Right ventricle myocardium inferior (tissue), 1 donor: ENCODE data around the gene ARHGAP15. TPM values are rescaled to one million over a fixed set of nuclear protein-coding genes. Genes with fewer than 3 reads are reported as not detected.
A peak's percentile ranks its signal among the peaks of the same experiment; 100 is the strongest.

Source experiments
- ATAC-seq: fragments of 200-7000 bp; cut with Tn5 transposase; one replicate; pipeline ENCODE4 v1.9.1; 2020; ENCODE audit warnings: mild to moderate bottlenecking, moderate library complexity
- DNase-seq: peaks from one replicate; pipeline ENCODE4 v3.0.0; 2021; ENCODE audit errors: missing footprints
- intact Hi-C: fragments of 100-400 bp; cut with DNase I; formaldehyde crosslinking; loops from one replicate; pipeline ENCODE4 v1.11.0; 2022
- total RNA-seq: library from RNA; stranded (reverse); fragmentation: NEBNext Ultra II Directional; extraction: Animal tissue kit (Norgen Biotek cat#: 25700); gene quantifications from one replicate; pipeline ENCODE4 v1.2.1, GENCODE V29; 2021
- donor health status: DM: no; HTN: yes; CAD: no; lungs with severe emphysema.

The ARHGAP15 gene
- total RNA-seq, 1 donor from 2014 or later, result 4.2 TPM

DNA sequence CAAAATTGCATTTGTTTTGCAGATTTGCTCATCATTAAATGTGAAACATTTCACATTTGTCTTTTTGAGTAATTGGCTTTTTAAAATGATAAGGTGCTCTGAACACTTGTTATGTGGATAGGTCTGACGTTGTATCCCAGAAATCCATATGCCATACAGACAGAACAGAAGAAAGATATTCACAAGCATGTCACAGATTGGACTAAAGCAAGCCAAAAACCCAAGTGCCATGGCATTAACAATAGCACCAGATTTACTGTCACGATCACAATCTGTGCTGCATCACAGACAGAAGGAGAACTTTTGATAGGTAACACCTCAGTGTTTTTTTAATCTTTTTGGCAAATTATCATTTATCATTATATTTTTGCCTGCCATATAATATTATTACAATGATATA is 272.6 kb downstream of the ARHGAP15 start:
- ATAC-seq, result no peak
- DNase-seq, result no peak
- intact Hi-C loops, result no loop called here

DNA sequence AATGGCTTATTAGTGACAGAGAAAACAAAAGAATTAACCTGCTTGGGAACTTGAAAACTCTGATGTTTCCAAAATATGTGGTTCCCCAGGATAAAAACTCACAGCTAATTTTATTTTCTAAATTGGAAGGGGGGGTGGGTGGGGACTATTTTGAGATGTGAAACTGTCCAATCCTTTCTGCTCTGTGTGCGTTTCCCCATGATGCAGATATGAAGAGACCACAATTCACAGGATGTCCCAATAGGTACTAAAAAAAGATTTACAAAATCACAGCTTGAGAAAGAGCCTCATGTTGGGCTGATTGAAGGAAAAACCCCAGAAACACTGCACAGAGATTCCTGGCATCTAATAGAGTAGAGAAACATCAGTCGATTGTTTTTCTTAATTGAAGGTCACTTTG is 273.2 kb downstream of the ARHGAP15 start:
- ATAC-seq, result no peak

DNA sequence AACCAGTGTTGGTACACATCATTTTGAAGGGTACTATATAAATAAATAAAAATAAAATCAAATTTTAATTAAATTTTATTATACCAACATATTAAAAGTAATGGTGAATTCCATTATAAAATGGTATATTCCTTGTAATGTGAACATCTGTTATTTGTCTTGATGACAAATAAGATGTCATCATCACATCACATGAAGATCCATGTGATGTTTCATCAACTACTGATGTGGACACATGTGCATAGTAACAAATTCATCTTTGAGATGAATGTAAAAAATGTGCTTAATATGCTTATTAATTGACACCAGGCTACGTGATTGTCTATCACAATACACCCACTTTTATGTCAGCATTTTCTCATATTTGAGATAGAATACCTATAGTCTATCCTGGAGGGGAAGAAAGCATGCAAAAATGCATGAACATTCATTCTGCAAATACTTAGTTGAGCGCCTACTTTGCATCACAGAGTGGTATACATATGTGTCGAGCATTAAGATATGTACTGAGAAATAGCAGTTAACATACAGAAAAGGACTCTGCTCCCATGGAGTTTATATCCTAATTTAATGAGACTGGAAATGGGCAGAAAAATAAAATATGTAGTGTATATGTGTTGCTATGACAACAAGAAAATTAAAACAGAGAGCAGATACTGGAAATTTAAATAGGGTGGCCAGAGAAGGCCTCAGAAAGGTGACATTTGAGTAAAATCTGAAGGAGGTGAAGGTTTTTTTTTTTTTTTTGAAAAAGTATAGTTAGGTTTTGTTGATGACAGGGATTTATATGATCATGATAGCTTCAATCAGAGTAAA is 281.1 kb downstream of the ARHGAP15 start:
- DNase-seq (no peak), ATAC-seq (no peak)
- intact Hi-C loops, result no loop called here

More for the DNA sequence above, 273.2 kb downstream of the ARHGAP15 start:
- intact Hi-C loops, result no loop called here
- no peak for DNase-seq

DNA sequence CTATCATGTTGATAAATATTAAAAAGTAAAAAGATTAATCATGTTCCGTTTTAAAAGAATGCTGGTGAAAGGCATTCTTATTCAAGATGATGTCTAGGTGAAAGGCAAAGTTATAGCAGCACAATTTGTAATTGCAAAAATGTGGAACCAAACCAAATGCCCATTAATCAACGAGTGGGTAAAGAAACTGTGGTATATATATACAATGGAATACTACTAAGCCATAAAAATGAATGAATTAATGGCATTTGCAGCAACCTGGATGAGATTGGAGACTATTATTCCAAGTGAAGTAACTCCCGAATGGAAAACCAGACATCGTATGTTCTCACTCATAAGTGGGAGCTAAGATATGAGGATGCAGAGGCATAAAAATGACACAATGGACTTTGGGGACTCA is 286.4 kb downstream of the ARHGAP15 start:
- ATAC-seq (no peak), DNase-seq (no peak)
- intact Hi-C loops, result no loop called here

DNA sequence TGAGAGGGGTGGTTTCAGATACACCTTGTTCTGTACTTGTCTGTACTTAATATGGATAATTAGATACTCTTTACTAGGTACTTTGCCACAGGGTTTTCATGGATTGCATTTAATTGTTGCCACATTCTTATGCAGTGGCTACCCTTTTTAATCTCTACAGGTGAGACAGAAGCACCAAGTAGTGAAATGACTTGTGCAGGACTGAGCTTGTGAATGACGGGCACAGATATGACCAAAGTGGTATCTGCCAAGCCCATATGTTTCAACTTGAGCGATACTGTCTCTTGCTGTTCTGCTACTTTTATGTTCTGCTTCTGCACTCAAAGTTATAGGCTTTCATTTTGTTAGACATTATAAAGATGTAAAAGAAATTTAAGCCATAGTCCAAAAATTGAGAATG is 288.2 kb downstream of the ARHGAP15 start:
- ATAC-seq (no peak), DNase-seq (no peak)
- intact Hi-C loops, result no loop called here

DNA sequence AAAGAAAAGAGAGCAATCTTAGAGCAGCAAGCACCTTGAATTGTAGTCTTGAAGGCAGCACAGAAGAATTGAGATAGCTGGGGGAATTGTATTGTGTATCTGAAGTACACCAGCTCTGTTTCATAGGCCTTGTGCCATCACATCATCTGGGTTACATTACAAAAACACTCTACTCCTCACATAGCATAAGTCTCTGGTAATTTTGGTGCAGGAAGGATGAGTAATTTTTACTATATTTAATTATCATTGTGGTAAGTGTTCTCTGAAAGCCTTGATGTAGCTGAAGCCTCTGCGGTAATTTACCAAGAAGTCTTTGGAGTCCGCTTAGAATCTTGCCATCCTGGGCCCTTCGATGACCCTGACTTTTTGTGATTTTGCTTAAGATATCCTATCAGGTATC is 291.1 kb downstream of the ARHGAP15 start:
- intact Hi-C loops, result no loop called here
- ATAC-seq, result no peak
- DNase-seq, result no peak

DNA sequence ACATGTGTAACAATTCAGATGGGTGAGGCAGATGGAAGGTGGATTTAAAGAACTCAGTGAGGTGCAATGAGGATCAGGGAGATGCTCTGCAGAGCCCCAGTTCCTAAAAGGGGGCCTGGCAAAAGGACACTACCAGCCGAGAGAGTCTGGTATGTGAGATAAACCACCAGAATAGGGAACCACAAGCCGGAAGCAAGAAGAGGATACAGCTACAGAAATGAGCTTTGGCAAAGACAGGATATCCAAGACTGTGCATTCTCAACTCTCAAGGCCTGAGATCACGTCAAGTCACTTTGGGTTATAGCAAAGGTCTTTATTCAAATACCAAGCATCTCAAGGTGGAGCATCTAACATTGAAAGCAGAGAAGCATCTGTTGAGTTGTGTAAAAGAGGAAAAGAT is 293.5 kb downstream of the ARHGAP15 start:
- intact Hi-C loops, result no loop called here
- no peak for ATAC-seq
- no peak for DNase-seq

DNA sequence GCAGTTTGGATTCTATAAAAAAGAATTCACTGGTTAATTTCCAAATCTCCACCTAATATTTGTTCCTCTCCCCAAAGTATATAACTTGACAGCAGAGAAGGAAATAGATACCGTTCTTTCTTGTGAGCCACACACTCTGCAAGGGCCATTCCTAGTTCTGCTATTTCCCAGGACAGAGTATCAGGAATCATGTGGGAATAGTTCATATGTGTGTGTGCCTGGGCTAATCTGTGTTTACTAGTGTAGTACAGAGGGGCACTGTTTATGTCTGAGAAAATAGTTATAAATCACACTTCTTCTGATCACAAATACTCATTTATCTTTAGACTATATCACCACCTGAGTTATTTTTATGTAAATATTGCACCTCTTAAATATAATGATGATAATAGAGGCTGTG is 296.7 kb downstream of the ARHGAP15 start:
- ATAC-seq (no peak), DNase-seq (no peak)

DNA sequence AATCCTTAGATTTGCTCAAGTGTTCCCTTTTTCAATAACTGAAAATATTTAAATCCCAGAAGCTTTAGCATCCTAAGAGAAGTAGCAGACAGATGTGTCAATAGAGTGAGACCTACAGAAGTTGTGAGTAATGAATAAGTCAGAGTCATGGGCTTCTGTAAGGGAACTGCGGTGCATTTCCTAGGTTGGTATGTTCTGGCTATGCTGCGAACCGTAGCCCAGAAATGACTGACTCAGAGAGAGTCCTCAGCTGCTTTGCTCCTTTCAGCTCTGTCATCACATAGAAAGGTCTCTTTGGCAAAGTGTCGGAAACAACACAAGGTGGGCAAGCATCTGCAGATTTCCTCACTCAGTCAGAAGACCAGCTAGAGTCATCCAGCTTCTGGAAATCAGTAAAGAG is 297.1 kb downstream of the ARHGAP15 start:
- DNase-seq (no peak), ATAC-seq (no peak)
- intact Hi-C loops, result no loop called here

More for the DNA sequence above, 296.7 kb downstream of the ARHGAP15 start:
- intact Hi-C loops, result no loop called here

DNA sequence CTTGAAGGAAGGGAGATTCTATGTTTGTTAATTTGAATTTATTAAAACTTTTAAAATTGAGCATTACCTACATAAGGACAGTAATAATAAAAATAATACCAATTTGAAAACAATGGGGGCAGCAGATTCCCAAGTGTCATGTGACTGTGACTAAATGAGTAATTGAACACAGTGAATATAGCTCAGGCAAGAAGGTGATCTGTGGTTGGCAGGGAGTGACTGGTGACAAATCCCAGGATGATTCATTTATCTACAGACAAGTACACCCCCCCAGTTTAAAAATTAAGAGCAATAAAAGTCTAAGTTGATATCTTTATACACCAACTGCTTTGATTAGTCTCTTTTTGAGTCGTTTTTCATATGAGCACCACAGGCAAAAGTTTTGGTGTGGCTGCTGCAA is 299.5 kb downstream of the ARHGAP15 start:
- intact Hi-C loops, result no loop called here
- DNase-seq (no peak), ATAC-seq (no peak)

DNA sequence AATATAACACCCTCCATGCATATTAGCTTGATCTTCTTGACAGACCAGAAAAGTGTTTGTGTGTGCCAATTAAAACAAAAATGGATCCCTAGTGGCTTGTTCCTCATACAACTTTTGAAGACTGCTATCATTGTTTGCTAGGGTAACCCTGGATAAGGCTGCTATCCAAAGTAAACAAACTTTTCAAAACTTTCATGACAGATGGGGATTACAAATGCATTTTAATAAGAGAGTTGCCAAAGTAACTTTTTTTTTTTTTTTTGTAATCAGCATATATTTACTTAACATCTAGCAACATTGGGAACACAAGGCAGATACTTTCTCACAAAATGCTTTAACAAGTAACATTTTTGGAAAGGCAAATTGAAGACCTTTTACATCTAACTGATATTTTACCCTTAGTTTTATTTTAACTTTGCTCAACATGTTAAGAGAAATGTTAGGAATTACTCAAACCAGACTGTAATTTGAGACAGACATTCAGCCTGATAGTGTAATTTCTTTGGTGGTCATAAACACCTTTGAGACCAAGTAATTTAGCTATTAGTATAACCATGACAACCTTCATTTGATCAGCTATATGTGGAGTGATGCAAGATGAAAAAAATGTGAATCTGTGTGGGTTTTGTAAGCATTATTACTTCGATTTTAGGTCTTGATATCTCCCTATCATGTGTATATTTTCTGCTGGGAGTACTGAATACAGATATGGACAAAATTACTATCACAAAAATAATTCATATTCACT is 300.9 kb downstream of the ARHGAP15 start:
- DNase-seq, result no peak
- ATAC-seq, result peak; percentile 85
- intact Hi-C loops, result loop anchor here (5.0 to 10.0 kb wide), 3 partner anchors 52 to 1085 kb away; no protein-coding TSS in a partner anchor

DNA sequence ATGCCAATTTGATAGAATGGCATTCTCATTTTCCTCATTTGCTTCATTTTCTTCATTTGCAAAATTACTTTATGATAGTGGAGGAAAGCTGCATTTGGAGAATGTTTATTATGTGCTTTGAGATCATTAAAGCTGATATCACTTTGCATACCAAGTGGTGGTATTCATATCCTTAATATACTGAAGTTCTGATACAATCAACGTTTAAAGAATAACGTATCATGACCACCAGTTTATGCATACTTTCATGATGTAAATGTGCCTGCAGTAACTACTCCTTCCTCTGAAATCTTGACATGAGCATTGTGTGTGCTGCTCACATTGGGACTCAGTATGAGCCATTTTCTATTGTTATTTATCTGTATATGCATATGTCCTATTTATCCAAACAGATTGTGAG is 302.1 kb downstream of the ARHGAP15 start:
- DNase-seq (no peak), ATAC-seq (no peak)
- intact Hi-C loops, result loop anchor here (5.0 to 10.0 kb wide), 3 partner anchors 51 to 1083 kb away; no protein-coding TSS in a partner anchor

DNA sequence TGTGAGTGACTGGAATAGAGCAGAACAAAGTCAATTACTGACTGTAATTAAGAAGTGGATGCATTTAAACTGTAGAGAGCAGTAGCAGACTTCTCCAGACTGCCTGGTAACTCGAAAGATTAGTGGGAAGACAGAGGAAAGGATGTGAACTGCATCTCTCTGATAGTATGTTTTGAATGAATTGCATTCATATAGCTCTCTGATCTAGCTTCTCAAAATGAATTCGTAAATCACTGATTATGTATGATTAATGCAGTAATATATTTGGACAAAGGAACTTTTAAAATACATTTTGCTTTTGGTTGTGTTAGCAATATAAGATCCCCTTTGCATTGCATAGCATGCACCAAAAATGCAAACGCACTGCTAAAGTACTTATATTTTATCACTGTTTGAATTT is 304.0 kb downstream of the ARHGAP15 start:
- intact Hi-C loops, result loop anchor here (5.0 to 10.0 kb wide), 3 partner anchors 49 to 1082 kb away; no protein-coding TSS in a partner anchor
- no peak for DNase-seq
- ATAC-seq, result peak; percentile 71

DNA sequence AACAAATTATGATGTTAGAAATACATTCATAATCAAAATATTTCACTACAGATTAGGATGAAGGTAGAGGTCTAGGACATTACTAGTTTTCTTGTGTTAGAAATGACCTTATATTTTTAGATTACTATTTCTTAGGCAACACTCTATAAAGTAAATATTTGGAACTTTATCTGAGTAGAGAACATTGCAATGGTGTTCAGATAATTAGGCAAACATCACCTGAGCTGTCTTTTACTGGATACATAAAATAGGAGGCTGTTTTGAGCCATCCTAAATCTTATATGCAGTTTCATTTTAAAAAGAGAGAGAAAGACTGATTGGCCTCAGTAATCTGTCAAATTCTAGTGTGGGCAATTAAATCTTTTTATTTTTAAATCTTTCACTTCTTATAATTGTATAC is 304.6 kb downstream of the ARHGAP15 start:
- DNase-seq (no peak), ATAC-seq (no peak)
- intact Hi-C loops, result loop anchor here (5.0 to 10.0 kb wide), 3 partner anchors 48 to 1081 kb away; no protein-coding TSS in a partner anchor

DNA sequence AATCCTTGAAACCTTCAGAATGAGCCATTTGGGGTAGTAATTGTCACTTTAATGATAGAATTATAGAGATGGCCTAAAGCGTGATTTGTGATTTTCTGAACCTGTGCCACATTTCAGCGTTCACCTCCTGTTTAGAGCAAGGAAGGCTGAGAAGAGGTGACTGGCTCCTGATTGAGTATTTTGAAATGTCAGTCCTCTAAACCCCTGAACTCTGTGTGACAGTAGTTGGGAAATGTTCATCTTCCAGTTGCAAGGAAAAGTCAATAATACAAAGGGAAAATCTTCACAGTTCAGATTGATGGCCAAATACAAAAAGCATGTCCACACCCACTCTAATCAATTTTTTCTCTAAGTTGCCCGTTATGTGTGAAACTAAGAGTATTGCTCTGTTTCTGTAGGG is 305.2 kb downstream of the ARHGAP15 start:
- DNase-seq (no peak), ATAC-seq (no peak)
- intact Hi-C loops, result loop anchor here (5.0 to 10.0 kb wide), 3 partner anchors 48 to 1080 kb away; no protein-coding TSS in a partner anchor

DNA sequence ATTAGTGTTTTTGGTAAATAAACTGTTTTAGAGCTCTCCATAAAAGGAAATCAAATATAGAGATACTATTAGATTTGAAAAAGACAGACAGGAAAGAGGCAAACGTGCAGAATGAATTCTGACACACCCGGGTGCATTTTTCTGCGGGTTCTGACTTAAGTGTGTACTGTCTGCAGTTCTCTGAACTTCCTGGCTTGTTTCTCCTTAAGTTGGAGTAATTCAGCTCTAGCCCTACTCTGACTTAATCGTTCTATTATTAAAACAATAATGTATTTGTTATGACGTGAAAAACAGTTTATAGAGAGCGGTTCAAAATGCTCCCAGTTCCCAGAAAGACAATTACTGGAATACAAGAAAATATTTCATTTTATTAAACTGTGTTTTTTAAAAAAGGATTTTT is 305.9 kb downstream of the ARHGAP15 start:
- ATAC-seq, result no peak
- no peak for DNase-seq
- intact Hi-C loops, result loop anchor here (10.0 kb wide), 1 partner anchor 1080 kb away; no protein-coding TSS in a partner anchor

DNA sequence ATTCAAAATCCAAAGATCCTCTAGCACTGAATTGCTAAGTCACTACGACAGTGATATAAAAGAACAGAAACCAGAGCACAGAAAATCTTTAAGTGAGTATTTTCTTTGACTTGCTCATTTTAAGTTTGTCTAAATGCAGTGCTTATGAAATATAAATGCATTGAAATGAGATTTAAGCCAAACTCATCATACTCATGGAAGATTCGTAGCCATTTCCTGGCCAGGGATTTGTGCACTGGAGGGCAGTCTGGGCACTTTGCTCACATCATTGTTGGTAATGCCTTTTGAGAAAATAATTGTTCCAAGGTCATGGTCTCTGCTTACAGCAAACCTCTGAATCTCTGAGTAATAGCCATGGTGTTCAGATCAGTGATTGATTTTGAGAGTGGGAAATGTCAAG is 307.7 kb downstream of the ARHGAP15 start:
- intact Hi-C loops, result loop anchor here (10.0 kb wide), 1 partner anchor 1078 kb away; no protein-coding TSS in a partner anchor
- ATAC-seq (no peak), DNase-seq (no peak)

DNA sequence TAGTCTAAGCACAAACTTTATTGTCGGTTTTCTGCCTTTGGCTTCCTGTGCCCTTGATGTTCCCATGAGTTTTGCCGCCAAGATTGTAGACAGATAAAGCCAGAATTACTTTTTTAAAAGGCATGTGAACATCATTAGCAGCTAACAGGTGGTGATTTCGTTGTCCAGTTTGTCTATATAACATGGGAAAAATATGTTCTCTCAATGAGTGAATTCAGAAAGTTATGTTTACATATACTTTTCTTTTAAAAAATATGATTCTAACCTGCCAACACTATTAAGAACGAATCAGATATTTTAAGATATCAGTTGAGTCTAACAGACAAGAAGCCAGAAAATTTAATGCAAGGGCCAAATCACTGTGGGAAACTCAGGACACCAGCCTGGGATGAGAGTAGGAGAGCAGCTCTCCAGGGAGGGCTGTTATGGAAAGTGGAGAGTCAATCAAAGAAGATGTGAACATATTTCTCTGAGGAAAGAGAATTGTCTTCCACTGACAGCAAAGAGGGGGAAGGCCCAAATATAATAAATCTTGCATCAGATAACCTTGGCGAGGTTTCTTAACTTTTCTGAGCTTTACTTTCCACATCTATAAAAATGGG is 311.3 kb downstream of the ARHGAP15 start:
- intact Hi-C loops, result no loop called here
- DNase-seq (no peak), ATAC-seq (no peak)

DNA sequence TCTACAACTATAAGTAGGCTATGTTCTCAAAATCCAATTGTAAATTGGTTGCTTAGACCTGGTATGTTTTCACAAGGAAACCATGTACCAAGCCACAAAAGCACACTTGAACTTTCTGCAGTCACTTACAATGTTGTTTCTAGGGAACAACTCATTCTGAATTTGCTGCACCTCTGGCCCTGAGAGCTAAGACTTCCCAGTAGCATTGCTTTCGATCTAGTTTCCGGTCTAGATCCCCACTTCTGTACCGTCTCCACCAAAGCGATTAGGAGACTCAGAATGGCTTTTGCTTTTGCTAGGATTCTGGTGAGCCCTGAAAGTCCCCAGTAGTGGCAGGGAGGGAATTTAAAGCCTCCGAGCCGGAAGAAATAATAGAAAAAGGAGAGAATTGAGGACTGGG is 313.0 kb downstream of the ARHGAP15 start:
- DNase-seq (no peak), ATAC-seq (no peak)
- intact Hi-C loops, result no loop called here
